ENCODE measurements around the gene ITIH5.

The ITIH5 gene

GRCh38 chr10:7551289-7551688 is 115.5 kb downstream of the ITIH5 start:
- Histone ChIP-seq H3K27me3 (ENCODE audit: insufficient read depth, low read depth) (no peaks in the 10 kb centered on the region), H3K27ac (no peak overlapping the region), H4K20me1 (ENCODE audit: insufficient read depth) (no peaks in the 10 kb centered on the region), H3K4me1 (ENCODE audit: low read depth, poor library complexity, severe bottlenecking) (no peaks in the 10 kb centered on the region), H3K79me2 (ENCODE audit: insufficient read depth, low read depth) (no peaks in the 10 kb centered on the region), H3K4me2 (no peak overlapping the region), H2AFZ (ENCODE audit: low read depth) (no peak overlapping the region), H3K4me3 (IDR thresholded peaks at IDR 0.05; ENCODE audit: insufficient read depth, low read depth, low read length) (no peak overlapping the region), H3K9ac (no peak overlapping the region), H3K36me3 (ENCODE audit: insufficient read depth) (no peaks in the 10 kb centered on the region)
- TF ChIP-seq CTCF (conservative IDR thresholded peaks at IDR 0.05; ENCODE audit: low read depth, low read length): no peak

GRCh38 chr10:7550013-7550412 is 116.8 kb downstream of the ITIH5 start:
- no peak overlapping the region for H3K4me3 ChIP-seq (IDR thresholded peaks at IDR 0.05; ENCODE audit: insufficient read depth, low read depth, low read length)
- H3K27me3 ChIP-seq (ENCODE audit: insufficient read depth, low read depth): no peaks in the 10 kb centered on the region
- no peaks in the 10 kb centered on the region for H4K20me1 ChIP-seq (ENCODE audit: insufficient read depth)
- H3K27ac ChIP-seq: no peak overlapping the region
- no peaks in the 10 kb centered on the region for H3K79me2 ChIP-seq (ENCODE audit: insufficient read depth, low read depth)
- H2AFZ ChIP-seq (ENCODE audit: low read depth): no peak overlapping the region
- H3K9ac ChIP-seq: no peak overlapping the region
- no peak for TF ChIP-seq CTCF (conservative IDR thresholded peaks at IDR 0.05; ENCODE audit: low read depth, low read length)
- no peak overlapping the region for H3K4me2 ChIP-seq
- no peaks in the 10 kb centered on the region for H3K36me3 ChIP-seq (ENCODE audit: insufficient read depth)
- H3K4me1 ChIP-seq (ENCODE audit: low read depth, poor library complexity, severe bottlenecking): no peaks in the 10 kb centered on the region

- H3K79me2 ChIP-seq (ENCODE audit: insufficient read depth, low read depth): no peaks in the 10 kb centered on the region
- H3K27ac ChIP-seq: no peak overlapping the region
- H3K4me3 ChIP-seq (IDR thresholded peaks at IDR 0.05; ENCODE audit: insufficient read depth, low read depth, low read length): no peak overlapping the region
- H3K27me3 ChIP-seq (ENCODE audit: insufficient read depth, low read depth): no peaks in the 10 kb centered on the region
- no peak overlapping the region for H3K4me2 ChIP-seq
- no peak for TF ChIP-seq CTCF (conservative IDR thresholded peaks at IDR 0.05; ENCODE audit: low read depth, low read length)
- H3K4me1 ChIP-seq (ENCODE audit: low read depth, poor library complexity, severe bottlenecking): no peaks in the 10 kb centered on the region
- no peaks in the 10 kb centered on the region for H4K20me1 ChIP-seq (ENCODE audit: insufficient read depth)
- no peaks in the 10 kb centered on the region for H3K36me3 ChIP-seq (ENCODE audit: insufficient read depth)
- no peak overlapping the region for H2AFZ ChIP-seq (ENCODE audit: low read depth)
- H3K9ac ChIP-seq: no peak overlapping the region
Observed at GRCh38 chr10:7547829-7548228, 118.9 kb downstream of the ITIH5 start.

GRCh38 chr10:7547206-7547605 is 119.6 kb downstream of the ITIH5 start:
- H3K4me2 ChIP-seq: no peak overlapping the region
- no peaks in the 10 kb centered on the region for H4K20me1 ChIP-seq (ENCODE audit: insufficient read depth)
- no peaks in the 10 kb centered on the region for H3K4me1 ChIP-seq (ENCODE audit: low read depth, poor library complexity, severe bottlenecking)
- no peak overlapping the region for H3K27ac ChIP-seq
- no peak overlapping the region for H2AFZ ChIP-seq (ENCODE audit: low read depth)
- no peak overlapping the region for H3K9ac ChIP-seq
- no peaks in the 10 kb centered on the region for H3K27me3 ChIP-seq (ENCODE audit: insufficient read depth, low read depth)
- H3K79me2 ChIP-seq (ENCODE audit: insufficient read depth, low read depth): no peaks in the 10 kb centered on the region
- H3K4me3 ChIP-seq (IDR thresholded peaks at IDR 0.05; ENCODE audit: insufficient read depth, low read depth, low read length): no peak overlapping the region
- H3K36me3 ChIP-seq (ENCODE audit: insufficient read depth): no peaks in the 10 kb centered on the region
- TF ChIP-seq CTCF (conservative IDR thresholded peaks at IDR 0.05; ENCODE audit: low read depth, low read length): no peak

All from KMS-11 (cell line).